ENCODE results near the gene CHCHD4. TPM values are rescaled to one million over a fixed set of nuclear protein-coding genes. Genes with fewer than 3 reads are reported as not detected.

CHCHD4 gene
- total and polyA plus RNA-seq, 2 experiments from 2014 or later: 31.1 to 39.2 TPM

DNA sequence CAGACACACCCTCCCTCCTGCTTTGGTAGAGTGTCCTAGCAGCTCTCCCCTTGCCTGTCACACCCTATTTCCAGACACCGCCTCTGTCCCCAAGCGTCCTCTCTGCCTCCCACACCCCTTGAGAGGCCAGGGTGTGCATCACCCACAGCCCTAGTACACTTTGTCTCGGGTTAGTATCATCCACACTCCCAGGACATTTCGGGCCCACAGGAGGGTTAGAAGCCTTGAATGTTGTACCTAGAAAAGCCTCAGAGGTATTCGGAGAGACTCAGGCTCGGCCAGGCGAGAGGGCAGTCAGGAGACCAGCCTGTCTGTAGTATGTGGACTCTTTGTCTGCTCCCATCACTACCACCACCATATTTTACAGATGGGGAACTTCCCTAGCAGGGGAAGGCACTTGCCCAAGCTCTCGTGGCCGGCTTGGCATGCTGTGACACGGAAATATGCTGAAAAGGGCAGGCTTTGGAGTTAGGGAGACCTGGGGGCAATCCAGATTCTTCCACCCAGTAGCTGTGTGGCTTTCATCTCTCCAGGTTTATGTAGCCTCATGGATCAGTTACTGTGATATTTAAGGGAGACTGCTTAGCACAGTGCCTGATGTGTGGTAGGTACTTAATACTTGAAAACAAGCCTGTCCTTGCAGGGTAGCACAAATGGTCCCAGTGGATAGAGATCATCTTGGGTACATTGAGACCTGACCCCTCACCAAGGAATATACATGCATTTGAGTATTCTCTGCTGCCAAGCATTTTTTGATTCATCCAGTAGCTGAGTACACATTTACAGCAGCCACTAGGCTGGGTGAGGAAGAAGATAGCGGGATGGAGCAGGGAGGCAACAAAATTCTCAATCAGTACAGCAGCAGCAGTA is 1.6 kb upstream of the CHCHD4 start:
- H3K36me3 ChIP-seq (ENCODE audit: insufficient read depth): peaks cover 4% of the 10 kb centered on the region; the same call in 1 of the 2 replicates
- ATAC-seq (no peak), DNase-seq (ENCODE audit: low spot score) (no peak)
- no peaks in the 10 kb centered on the region for H3F3A ChIP-seq (replicated peaks; ENCODE audit: low read depth)
- Mint-ChIP-seq H3K27ac (peak overlapping the region; percentile 84), H3K36me3 (ENCODE audit: low read depth) (peaks cover 45% of the 10 kb centered on the region), H3K9me3 (peaks cover under 1% of the 10 kb centered on the region; the same call in 1 of the 3 replicates), H3K4me3 (peak overlapping the region; percentile 98), H3K4me1 (peaks cover 32% of the 10 kb centered on the region), H3K27me3 (ENCODE audit: insufficient read depth, low read depth, poor library complexity) (peaks cover 17% of the 10 kb centered on the region)
- TF ChIP-seq ZNF114 (CRISPR knock-in tag; IDR thresholded peaks at IDR 0.05): no peak
- TF ChIP-seq POLR2AphosphoS5 (IDR thresholded peaks at IDR 0.05; ENCODE audit: low read depth): no peak
- no peak for TF ChIP-seq EZH2 (IDR thresholded peaks at IDR 0.05; ENCODE audit: low read depth, unreplicated experiment)
- TF ChIP-seq, protein P1, sequence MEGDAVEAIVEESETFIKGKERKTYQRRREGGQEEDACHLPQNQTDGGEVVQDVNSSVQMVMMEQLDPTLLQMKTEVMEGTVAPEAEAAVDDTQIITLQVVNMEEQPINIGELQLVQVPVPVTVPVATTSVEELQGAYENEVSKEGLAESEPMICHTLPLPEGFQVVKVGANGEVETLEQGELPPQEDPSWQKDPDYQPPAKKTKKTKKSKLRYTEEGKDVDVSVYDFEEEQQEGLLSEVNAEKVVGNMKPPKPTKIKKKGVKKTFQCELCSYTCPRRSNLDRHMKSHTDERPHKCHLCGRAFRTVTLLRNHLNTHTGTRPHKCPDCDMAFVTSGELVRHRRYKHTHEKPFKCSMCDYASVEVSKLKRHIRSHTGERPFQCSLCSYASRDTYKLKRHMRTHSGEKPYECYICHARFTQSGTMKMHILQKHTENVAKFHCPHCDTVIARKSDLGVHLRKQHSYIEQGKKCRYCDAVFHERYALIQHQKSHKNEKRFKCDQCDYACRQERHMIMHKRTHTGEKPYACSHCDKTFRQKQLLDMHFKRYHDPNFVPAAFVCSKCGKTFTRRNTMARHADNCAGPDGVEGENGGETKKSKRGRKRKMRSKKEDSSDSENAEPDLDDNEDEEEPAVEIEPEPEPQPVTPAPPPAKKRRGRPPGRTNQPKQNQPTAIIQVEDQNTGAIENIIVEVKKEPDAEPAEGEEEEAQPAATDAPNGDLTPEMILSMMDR (conservative IDR thresholded peaks at IDR 0.05; ENCODE audit: low read depth in 2 of 2): no peak
- no peak for TF ChIP-seq JUNB (IDR thresholded peaks at IDR 0.05; ENCODE audit: unreplicated experiment)
- TF ChIP-seq STAT1 (IDR thresholded peaks at IDR 0.05; ENCODE audit: unreplicated experiment): no peak
- TF ChIP-seq, protein P2, sequence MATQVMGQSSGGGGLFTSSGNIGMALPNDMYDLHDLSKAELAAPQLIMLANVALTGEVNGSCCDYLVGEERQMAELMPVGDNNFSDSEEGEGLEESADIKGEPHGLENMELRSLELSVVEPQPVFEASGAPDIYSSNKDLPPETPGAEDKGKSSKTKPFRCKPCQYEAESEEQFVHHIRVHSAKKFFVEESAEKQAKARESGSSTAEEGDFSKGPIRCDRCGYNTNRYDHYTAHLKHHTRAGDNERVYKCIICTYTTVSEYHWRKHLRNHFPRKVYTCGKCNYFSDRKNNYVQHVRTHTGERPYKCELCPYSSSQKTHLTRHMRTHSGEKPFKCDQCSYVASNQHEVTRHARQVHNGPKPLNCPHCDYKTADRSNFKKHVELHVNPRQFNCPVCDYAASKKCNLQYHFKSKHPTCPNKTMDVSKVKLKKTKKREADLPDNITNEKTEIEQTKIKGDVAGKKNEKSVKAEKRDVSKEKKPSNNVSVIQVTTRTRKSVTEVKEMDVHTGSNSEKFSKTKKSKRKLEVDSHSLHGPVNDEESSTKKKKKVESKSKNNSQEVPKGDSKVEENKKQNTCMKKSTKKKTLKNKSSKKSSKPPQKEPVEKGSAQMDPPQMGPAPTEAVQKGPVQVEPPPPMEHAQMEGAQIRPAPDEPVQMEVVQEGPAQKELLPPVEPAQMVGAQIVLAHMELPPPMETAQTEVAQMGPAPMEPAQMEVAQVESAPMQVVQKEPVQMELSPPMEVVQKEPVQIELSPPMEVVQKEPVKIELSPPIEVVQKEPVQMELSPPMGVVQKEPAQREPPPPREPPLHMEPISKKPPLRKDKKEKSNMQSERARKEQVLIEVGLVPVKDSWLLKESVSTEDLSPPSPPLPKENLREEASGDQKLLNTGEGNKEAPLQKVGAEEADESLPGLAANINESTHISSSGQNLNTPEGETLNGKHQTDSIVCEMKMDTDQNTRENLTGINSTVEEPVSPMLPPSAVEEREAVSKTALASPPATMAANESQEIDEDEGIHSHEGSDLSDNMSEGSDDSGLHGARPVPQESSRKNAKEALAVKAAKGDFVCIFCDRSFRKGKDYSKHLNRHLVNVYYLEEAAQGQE (IDR thresholded peaks at IDR 0.05; ENCODE audit: unreplicated experiment): no peak
- no peak for TF ChIP-seq ZNF331 (CRISPR knock-in tag; IDR thresholded peaks at IDR 0.05; ENCODE audit: low read depth)
- H3K4me2 ChIP-seq: peak overlapping the region; percentile 98
- peaks cover 56% of the 10 kb centered on the region for H3K79me2 ChIP-seq (replicated peaks; ENCODE audit: insufficient read depth)
- H3K9me2 ChIP-seq (ENCODE audit: insufficient read depth): no peaks in the 10 kb centered on the region
- H3K27ac ChIP-seq (ENCODE audit: low read depth): no peak overlapping the region
- H3K4me1 ChIP-seq (ENCODE audit: insufficient read depth): peaks cover 19% of the 10 kb centered on the region
- peaks cover 8% of the 10 kb centered on the region; the same call in 1 of the 2 replicates for H4K20me1 ChIP-seq (replicated peaks; ENCODE audit: insufficient read depth)
- H3K27me3 ChIP-seq (ENCODE audit: insufficient read depth): no peaks in the 10 kb centered on the region
- no peak overlapping the region for H2AFZ ChIP-seq
- H3K4me3 ChIP-seq: peak overlapping the region; percentile 97

All from GM23338 (cell line).